Muscle layer of colon (tissue), 2 donors: ENCODE measurements around the gene FBLN1.

Source experiments
- H3K27ac ChIP-seq: one replicate; pipeline ENCODE4 v1.7.0; 2013; ENCODE audit warnings: low read depth, mild to moderate bottlenecking, low read length, moderate library complexity
- H3K27me3 ChIP-seq, 2 donors: one replicate each; pipeline ENCODE4 v1.7.0; 2013; ENCODE audit warnings: low read length in 2 of 2, mild to moderate bottlenecking in 2 of 2; ENCODE audit not compliant: insufficient read depth in 2 of 2, control insufficient read depth in 1 of 2
- H3K36me3 ChIP-seq: one replicate; pipeline ENCODE4 v1.7.0; 2013; ENCODE audit warnings: mild to moderate bottlenecking, low read length; ENCODE audit not compliant: insufficient read depth
- H3K4me1 ChIP-seq: one replicate; pipeline ENCODE4 v1.7.0; 2013; ENCODE audit warnings: mild to moderate bottlenecking, low read length; ENCODE audit not compliant: insufficient read depth
- H3K4me3 ChIP-seq, 2 donors: one replicate each; pipeline ENCODE4 v1.7.0; 2013; ENCODE audit warnings: low read length in 2 of 2, low read depth in 1 of 2, mild to moderate bottlenecking in 1 of 2, moderate library complexity in 1 of 2
- H3K9ac ChIP-seq: one replicate; pipeline ENCODE4 v1.7.0; 2013; ENCODE audit warnings: low read length
- H3K9me3 ChIP-seq: one replicate; pipeline ENCODE4 v1.7.0; 2013; ENCODE audit warnings: mild to moderate bottlenecking, low read length
- donor health status: abdominal sarcoma.
- donor health status: Adenocarcinoma of cecum.

FBLN1 gene

DNA sequence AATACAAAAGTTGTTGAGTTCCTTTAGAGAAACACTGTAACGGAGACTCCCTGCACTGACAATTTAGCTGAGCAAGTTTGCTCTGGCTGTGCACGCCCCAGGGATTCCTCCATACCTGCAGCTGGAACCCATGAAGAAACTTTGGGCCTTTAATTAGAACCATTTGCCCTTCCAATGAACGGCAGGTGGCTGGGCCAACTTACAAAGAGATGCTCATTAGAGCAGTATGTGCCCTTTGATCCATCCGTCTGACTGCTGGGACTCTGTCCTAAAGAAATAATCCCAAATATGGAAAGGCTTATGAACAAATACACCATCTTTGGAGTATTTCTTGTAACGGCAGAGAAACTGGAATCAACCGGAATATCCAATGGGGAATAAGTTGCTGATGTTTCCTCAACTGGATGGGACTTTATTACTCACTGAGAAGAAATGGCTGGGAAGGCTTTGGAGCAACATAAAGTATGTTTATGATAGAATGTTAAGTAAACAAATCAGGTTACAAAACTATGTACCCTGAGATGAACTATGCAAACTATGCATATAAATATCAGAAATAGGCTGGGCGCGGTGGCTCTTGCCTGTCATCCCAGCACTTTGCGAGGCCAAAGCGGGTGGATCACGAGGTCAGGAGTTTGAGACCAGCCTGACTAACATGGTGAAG, 24.4 kb upstream of the FBLN1 start:
- H3K9me3 ChIP-seq, result no peaks in the 10 kb centered on the region
- H3K27me3 ChIP-seq, result no peaks in the 10 kb centered on the region
- H3K9ac ChIP-seq, result no peak overlapping the region
- H3K36me3 ChIP-seq, result no peaks in the 10 kb centered on the region
- H3K4me1 ChIP-seq, result no peaks in the 10 kb centered on the region
- H3K4me3 ChIP-seq, result no peak overlapping the region
- H3K27ac ChIP-seq, result no peak overlapping the region

DNA sequence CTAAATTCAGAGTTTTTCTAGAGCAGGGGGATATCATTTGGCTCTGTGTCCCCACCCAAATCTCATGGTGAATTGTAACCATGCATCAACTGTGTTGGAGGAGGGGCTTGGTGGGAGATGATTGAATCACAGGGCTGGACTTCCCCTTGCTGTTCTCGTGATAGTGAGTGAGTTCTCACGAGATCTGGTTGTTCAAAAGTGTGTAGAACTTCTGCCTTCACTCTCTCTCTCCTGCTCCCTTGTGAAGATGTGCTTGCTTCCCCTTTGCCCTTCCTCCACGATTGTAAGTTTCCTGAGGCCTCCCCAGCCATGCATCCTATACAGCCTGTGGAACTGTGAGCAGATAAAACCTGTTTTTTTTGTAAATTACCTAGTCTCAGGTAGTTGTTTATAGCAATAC, 22.0 kb upstream of the FBLN1 start:
- no peaks in the 10 kb centered on the region for H3K27me3 ChIP-seq
- no peak overlapping the region for H3K27ac ChIP-seq
- no peak overlapping the region for H3K4me3 ChIP-seq
- no peaks in the 10 kb centered on the region for H3K4me1 ChIP-seq
- H3K9me3 ChIP-seq, result no peaks in the 10 kb centered on the region
- no peak overlapping the region for H3K9ac ChIP-seq
- no peaks in the 10 kb centered on the region for H3K36me3 ChIP-seq

DNA sequence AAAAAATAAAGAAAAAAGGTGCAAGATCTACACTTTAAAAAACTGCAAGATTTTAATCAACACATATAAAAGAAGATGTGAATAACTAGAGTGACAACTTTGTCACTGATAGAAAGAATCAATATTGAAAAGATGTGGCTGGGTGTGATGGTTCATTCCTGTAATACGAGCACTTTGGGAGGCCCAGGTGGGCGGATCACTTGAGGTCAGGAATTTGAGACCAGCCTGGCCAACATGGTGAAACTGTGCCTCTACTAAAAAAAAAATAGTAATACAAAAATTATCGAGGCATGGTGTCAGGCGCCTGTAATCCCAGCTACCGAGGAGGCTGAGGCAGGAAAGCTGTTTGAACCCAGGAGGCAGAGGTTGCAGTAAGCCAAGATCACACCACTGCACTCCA, 21.0 kb upstream of the FBLN1 start:
- H3K27ac ChIP-seq, result no peak overlapping the region
- H3K27me3 ChIP-seq, result no peaks in the 10 kb centered on the region
- H3K4me3 ChIP-seq, result no peak overlapping the region
- H3K9me3 ChIP-seq, result no peaks in the 10 kb centered on the region
- H3K4me1 ChIP-seq, result no peaks in the 10 kb centered on the region
- H3K9ac ChIP-seq, result no peak overlapping the region
- H3K36me3 ChIP-seq, result no peaks in the 10 kb centered on the region

DNA sequence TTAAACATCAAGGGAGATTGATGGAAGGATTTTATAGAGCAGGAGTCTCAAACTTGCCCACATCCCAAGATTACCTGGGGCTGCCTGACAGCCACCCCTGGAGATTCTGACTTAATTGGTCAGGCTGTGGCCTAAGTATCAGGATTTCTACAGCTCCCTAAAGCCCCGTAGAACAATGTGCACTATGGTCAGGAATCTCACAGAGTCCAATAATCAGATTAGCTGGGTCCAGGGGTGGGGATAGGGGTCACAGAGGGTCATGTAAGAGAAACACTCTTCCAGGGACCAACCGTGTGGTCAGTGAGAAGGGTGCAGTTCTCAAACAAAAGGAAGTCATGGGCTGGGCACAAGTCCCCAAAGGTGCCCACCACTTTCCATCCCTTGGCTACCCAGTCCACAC, 20.5 kb upstream of the FBLN1 start:
- Histone ChIP-seq H3K9ac (no peak overlapping the region), H3K4me3 (no peak overlapping the region), H3K4me1 (no peaks in the 10 kb centered on the region), H3K9me3 (no peaks in the 10 kb centered on the region), H3K36me3 (no peaks in the 10 kb centered on the region), H3K27ac (no peak overlapping the region), H3K27me3 (no peaks in the 10 kb centered on the region)

DNA sequence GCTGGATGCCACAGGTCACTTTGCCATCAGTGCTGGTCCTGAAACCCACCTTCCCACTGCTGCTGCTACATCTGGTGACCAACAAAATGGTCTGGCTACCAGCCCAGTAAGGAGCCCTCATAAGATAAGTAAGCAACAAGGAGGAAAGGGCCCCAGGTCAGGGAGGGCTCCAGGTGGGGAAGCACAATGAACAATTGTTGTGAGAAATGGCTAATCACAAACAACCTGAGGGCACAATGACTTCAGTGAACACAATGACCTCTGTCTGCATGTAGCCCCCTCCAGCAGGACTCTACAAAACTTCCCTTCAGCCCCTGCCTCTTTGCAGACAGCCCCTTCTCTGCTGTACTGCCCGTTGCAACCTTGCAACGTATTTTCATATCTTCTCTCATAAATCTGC, 19.4 kb upstream of the FBLN1 start:
- H3K9me3 ChIP-seq, result no peaks in the 10 kb centered on the region
- H3K27ac ChIP-seq, result no peak overlapping the region
- H3K4me1 ChIP-seq, result no peaks in the 10 kb centered on the region
- H3K4me3 ChIP-seq, result no peak overlapping the region
- H3K27me3 ChIP-seq, result no peaks in the 10 kb centered on the region
- H3K9ac ChIP-seq, result no peak overlapping the region
- H3K36me3 ChIP-seq, result no peaks in the 10 kb centered on the region

DNA sequence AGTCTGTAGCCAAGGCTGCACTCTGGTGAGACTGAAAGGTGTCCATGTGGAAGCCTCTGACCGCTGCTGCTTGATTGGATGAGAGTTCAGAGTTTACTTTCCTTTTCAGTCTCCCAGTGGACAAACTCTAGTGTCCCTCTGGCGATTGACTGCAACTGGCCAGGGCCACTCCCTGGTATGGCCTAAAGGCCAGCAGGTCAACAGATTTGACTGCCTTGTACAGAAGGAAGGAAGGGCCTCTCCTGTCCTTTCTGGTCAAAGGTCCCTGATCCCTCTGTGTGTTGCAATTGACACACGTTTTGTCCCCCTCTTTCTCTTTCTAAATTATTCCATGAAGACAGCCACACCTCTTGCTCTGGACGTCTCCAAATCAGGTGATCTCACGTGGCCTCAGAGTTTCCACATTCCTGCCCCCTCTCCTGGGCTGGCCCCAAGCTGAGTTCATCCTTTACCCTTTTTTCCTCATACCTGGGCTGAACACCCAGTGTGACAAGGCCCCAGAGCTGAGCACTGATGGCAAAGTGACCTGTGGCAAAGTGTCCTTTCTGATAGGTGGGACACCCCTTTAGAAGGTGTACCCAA, 18.7 kb upstream of the FBLN1 start:
- no peaks in the 10 kb centered on the region for H3K9me3 ChIP-seq
- H3K27me3 ChIP-seq, result no peaks in the 10 kb centered on the region
- H3K27ac ChIP-seq, result no peak overlapping the region
- no peaks in the 10 kb centered on the region for H3K4me1 ChIP-seq
- no peak overlapping the region for H3K9ac ChIP-seq
- no peak overlapping the region for H3K4me3 ChIP-seq
- H3K36me3 ChIP-seq, result no peaks in the 10 kb centered on the region

DNA sequence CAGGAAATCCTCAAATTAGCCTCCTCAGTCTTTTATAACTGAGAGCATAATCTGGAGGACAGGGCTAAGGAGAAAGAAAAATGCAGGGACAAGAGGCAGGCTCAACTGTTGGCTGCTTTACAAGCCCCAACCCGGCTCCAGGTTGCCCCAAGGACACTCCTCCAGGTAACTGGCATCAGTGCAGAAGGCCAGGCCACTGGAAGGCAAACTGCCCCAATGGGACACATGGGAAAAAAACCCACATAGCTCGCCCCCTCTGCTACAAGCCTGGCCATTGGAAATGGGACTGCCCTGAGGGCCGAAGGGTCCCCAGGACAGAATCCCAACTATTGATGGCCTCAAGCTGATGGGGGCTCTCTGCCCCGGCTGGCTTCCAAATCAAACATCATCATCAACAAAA, 17.9 kb upstream of the FBLN1 start:
- H3K36me3 ChIP-seq, result no peaks in the 10 kb centered on the region
- no peaks in the 10 kb centered on the region for H3K9me3 ChIP-seq
- no peak overlapping the region for H3K9ac ChIP-seq
- H3K4me1 ChIP-seq, result no peaks in the 10 kb centered on the region
- H3K27ac ChIP-seq, result no peak overlapping the region
- H3K27me3 ChIP-seq, result no peaks in the 10 kb centered on the region
- H3K4me3 ChIP-seq, result no peak overlapping the region

DNA sequence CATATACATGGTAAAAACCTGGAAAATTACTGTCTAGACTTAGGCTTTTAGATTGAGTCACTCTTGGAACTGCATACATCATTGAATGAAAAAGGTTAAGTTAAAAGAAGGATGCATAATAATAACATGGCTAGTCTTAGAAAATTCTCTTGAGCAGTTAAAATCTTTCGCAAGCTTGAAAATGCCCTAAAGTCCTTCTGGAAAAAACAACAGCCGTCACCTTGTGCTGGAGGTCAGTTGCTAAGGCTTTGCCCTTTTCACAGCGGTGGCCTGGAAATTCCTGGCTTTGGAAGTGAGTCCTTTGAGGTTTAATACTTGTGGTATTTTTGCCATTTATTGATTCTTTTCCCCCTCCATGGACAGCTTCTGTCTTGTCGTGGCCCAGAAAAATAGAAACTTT, 17.4 kb upstream of the FBLN1 start:
- Histone ChIP-seq H3K4me1 (no peaks in the 10 kb centered on the region), H3K9ac (no peak overlapping the region), H3K27ac (no peak overlapping the region), H3K27me3 (no peaks in the 10 kb centered on the region), H3K4me3 (no peak overlapping the region), H3K36me3 (no peaks in the 10 kb centered on the region), H3K9me3 (no peaks in the 10 kb centered on the region)

DNA sequence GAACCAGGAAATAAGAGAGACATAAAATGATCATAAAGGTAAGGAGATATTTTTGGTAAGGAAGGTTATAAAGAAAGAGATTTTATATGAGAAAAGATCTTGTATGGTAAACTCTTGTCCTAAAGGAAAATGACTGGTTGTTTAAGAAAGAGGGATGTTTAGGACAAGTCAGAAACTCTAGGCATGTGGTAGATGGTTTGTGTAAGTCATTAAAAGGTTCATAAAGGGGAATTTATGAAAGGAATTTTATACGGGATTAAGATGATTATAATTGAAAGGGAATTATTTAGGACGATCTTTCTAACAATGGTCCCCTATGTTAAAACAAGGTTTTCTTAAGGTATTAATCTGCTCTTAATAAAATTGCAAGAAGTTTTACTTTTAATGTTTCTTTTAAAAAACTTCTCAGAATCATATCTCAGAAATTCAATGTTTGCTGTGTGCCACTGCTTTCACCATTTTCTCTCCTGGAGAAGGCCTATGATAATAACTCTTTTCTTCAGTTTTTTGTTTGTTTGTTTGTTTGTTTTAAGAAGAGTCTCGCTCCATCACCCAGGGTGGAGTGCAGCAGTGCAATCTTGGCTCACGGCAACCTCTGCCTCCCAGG, 13.8 kb upstream of the FBLN1 start:
- H3K36me3 ChIP-seq, result no peaks in the 10 kb centered on the region
- H3K27ac ChIP-seq, result no peak overlapping the region
- H3K9me3 ChIP-seq, result no peaks in the 10 kb centered on the region
- no peak overlapping the region for H3K9ac ChIP-seq
- no peak overlapping the region for H3K4me3 ChIP-seq
- H3K27me3 ChIP-seq, result no peaks in the 10 kb centered on the region
- no peaks in the 10 kb centered on the region for H3K4me1 ChIP-seq

DNA sequence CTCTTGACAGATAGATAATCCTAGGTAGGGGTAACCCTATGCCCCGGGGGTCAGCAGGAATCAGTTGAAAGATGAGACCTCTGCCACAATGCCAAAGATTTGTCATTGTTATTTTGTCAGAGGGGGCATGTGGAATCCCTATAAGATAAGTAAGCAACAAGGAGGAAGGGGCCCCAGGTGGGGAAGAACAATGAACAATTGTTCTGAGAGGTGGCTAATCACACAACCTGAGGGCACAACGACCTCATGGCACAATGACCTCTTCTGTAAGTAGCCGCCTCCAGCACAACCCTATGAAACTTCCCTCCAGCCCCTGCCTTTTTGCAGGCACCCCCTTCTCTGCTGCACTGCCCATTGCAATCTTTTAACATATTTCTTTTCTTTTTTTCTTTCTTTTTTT, 11.8 kb upstream of the FBLN1 start:
- Histone ChIP-seq H3K27ac (no peak overlapping the region), H3K36me3 (no peaks in the 10 kb centered on the region), H3K4me3 (no peak overlapping the region), H3K27me3 (no peaks in the 10 kb centered on the region), H3K9ac (no peak overlapping the region), H3K4me1 (peaks cover 2% of the 10 kb centered on the region), H3K9me3 (no peaks in the 10 kb centered on the region)

DNA sequence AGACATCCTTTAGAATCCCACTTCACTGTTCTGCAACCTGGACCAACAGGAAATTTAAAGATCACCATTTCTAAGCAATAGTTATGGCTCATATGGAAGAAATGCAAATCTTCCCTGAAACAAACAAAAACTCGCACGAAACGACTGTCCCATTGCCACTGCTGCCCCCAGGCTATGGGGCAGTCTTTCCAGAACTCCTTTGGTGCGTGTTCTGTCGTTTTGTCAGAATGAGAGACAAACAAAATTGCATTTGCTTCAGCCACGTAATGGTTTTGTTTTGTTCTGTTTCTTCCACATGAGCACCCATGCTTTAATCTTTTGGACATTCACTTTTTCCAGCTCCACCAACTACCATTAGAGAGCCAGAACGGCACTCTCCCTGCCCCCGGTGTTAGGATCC, 10.8 kb upstream of the FBLN1 start:
- Histone ChIP-seq H3K27me3 (no peaks in the 10 kb centered on the region), H3K9me3 (no peaks in the 10 kb centered on the region), H3K27ac (no peak overlapping the region), H3K4me3 (no peak overlapping the region), H3K9ac (no peak overlapping the region), H3K4me1 (peaks cover 9% of the 10 kb centered on the region), H3K36me3 (no peaks in the 10 kb centered on the region)

DNA sequence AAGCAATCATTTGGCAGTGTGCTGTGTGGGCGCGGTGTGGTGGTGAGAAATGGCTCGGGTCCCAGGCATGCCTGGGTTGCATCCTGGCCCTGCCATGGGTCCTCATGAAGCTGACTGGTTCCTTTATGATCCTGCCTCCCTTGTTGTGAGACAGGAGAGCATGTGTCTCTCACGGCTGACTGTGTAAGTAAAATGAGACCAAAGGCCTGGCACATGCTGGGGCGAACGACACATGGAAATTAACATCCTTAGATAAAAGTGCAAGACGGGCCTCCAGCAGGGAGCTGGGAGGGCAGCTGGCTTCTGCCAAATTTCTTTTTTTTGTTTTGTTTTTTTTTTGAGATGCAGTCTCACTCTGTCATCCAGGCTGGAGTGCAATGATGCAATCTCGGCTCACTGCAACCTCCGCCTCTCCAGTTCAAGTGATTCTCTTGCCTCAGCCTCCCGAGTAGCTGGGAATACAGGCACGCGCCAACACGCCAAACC, 9.4 kb upstream of the FBLN1 start:
- H3K27ac ChIP-seq, result no peak overlapping the region
- H3K4me3 ChIP-seq, result no peak overlapping the region
- H3K36me3 ChIP-seq, result no peaks in the 10 kb centered on the region
- no peak overlapping the region for H3K9ac ChIP-seq
- peaks cover 14% of the 10 kb centered on the region for H3K4me1 ChIP-seq
- H3K9me3 ChIP-seq, result no peaks in the 10 kb centered on the region
- no peaks in the 10 kb centered on the region for H3K27me3 ChIP-seq
